ENCODE data around the gene CABP2. TPM values are rescaled to one million over a fixed set of nuclear protein-coding genes. Genes with fewer than 3 reads are reported as not detected.
"Not testable (repeated sequence)": the region's sequence is repeated elsewhere in the genome, so short reads cannot be mapped to it uniquely, and the experiment has no call there.

The CABP2 gene
- total RNA-seq, 4 donors from 2014 or later = not detected

- no peak for DNase-seq
- no peak for TF ChIP-seq POLR2A (IDR thresholded peaks at IDR 0.05)
- TF ChIP-seq CTCF (IDR thresholded peaks at IDR 0.05) = no peak
- no peaks in the 10 kb centered on the region for H3K36me3 ChIP-seq
- H3K27ac ChIP-seq = no peak overlapping the region
- H3K4me3 ChIP-seq = no peak overlapping the region
- peaks cover 0 to 7% (median 0%) of the 10 kb centered on the region in 4 donors for H3K4me1 ChIP-seq
- no peaks in the 10 kb centered on the region for H3K27me3 ChIP-seq
- H3K9me3 ChIP-seq = no peaks in the 10 kb centered on the region
Measured at GRCh38 chr11:67519726-67520125, 3.5 kb downstream of the CABP2 start.

DNA sequence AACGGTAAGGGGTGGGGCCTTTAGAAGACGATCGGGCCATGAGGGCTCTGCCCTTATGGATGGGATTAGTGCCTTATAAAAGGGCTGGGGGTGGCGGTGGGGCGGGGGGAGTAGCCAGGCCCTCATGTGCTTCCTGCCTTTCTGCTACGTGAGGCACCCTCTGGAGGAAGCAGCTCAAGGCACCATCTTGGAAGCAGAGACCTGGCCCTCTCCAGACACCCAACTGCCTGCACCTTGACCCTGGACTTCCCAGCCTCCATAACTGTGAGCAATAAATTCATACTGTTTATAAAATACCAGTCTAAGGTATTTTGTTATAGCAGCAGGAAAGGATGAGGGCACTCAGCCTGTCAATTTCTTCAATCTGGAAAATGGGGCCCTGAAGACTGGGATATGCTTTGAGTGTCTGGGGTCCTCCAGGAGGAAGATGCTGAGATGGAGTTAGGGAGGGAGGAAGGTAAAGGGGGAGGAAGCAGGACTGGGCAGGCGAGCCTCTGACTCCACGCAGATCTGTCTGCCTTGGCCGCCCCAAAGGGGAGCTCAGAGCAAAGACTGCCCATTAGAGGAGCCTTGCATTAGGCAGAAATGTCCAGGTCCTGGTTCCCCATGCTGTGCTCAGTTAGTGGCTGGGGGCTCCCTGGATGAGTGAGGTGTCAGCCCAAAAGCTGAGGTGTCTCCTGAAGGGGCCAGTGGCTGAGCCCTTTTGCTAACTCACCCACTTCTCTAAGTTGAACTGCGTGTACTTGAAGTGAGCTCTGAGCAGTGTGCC is 5.3 kb downstream of the CABP2 start:
- H3K27ac ChIP-seq = no peak overlapping the region
- no peak overlapping the region for H3K4me3 ChIP-seq
- TF ChIP-seq CTCF (IDR thresholded peaks at IDR 0.05) = no peak
- no peak for TF ChIP-seq POLR2A (IDR thresholded peaks at IDR 0.05)
- no peaks in the 10 kb centered on the region for H3K27me3 ChIP-seq
- no peaks in the 10 kb centered on the region for H3K9me3 ChIP-seq
- no peaks in the 10 kb centered on the region for H3K36me3 ChIP-seq
- DNase-seq = no peak
- no peaks in the 10 kb centered on the region for H3K4me1 ChIP-seq

- no peak for DNase-seq
- Histone ChIP-seq H3K36me3 (no peaks in the 10 kb centered on the region), H3K9me3 (no peaks in the 10 kb centered on the region), H3K4me3 (no peak overlapping the region), H3K27ac (no peak overlapping the region), H3K4me1 (no peaks in the 10 kb centered on the region), H3K27me3 (no peaks in the 10 kb centered on the region)
- no peak for TF ChIP-seq POLR2A (IDR thresholded peaks at IDR 0.05)
- TF ChIP-seq CTCF (IDR thresholded peaks at IDR 0.05) = no peak
Measured at GRCh38 chr11:67516806-67517205, 6.4 kb downstream of the CABP2 start.

- Histone ChIP-seq H3K9me3 (no peaks in the 10 kb centered on the region), H3K27ac (no peak overlapping the region), H3K36me3 (no peaks in the 10 kb centered on the region), H3K4me1 (peaks cover 0 to 10% (median under 1%) of the 10 kb centered on the region in 4 donors), H3K27me3 (no peaks in the 10 kb centered on the region), H3K4me3 (no peak overlapping the region)
- TF ChIP-seq CTCF (IDR thresholded peaks at IDR 0.05) = no peak
- TF ChIP-seq POLR2A (IDR thresholded peaks at IDR 0.05) = no peak
- DNase-seq = no peak
Measured at GRCh38 chr11:67514116-67514515, 9.1 kb downstream of the CABP2 start.

DNA sequence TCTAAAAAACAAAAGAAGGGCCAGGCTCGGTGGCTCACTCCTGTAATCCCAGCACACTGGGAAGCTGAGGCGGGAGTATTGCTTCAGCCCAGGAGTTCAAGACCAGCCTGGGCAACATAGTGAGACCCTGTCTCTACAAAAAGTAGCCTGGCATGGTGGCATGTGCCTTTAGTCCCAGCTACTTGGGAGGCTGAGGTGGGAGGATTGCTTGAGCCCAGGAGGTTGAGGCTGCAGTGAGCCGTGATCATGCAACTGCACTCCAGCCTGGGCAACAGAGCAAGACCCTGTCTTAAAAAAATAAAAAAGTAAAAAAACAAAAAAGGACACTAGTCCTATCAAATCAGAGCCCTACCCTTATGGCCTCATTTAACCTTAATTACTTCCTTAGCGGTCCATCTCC is 11.7 kb downstream of the CABP2 start:
- peaks cover 0 to 26% (median 13%) of the 10 kb centered on the region in 4 donors for H3K4me1 ChIP-seq
- not testable (repeated sequence) for DNase-seq, H3K27ac ChIP-seq, H3K27me3 ChIP-seq, H3K9me3 ChIP-seq, H3K36me3 ChIP-seq, H3K4me3 ChIP-seq

- Histone ChIP-seq H3K27ac (no peak overlapping the region), H3K9me3 (no peaks in the 10 kb centered on the region), H3K4me3 (no peak overlapping the region), H3K4me1 (peaks cover 0 to 39% (median 25%) of the 10 kb centered on the region in 4 donors), H3K27me3 (no peaks in the 10 kb centered on the region), H3K36me3 (no peaks in the 10 kb centered on the region)
- TF ChIP-seq POLR2A (IDR thresholded peaks at IDR 0.05) = no peak
- no peak for TF ChIP-seq CTCF (IDR thresholded peaks at IDR 0.05)
- no peak for DNase-seq
Measured at GRCh38 chr11:67510023-67510345, 13.3 kb downstream of the CABP2 start.

All from Peyer's patch (tissue), 4 donors.